ENCODE measurements around the gene SNPH. TPM values are rescaled to one million over a fixed set of nuclear protein-coding genes. Genes with fewer than 3 reads are reported as not detected.
A peak's percentile ranks its signal among the peaks of the same experiment; 100 is the strongest.

Gene SNPH
- total RNA-seq, 4 donors from 2014 or later = 9.6 to 29.5 (median 17.3) TPM

- no peak overlapping the region for H3K4me3 ChIP-seq
- TF ChIP-seq CTCF (IDR thresholded peaks at IDR 0.05) (no peak), EP300 (IDR thresholded peaks at IDR 0.05) (no peak), POLR2A (IDR thresholded peaks at IDR 0.05; ENCODE audit: low read depth) (no peak), POLR2AphosphoS5 (IDR thresholded peaks at IDR 0.05) (no peak)
- peak overlapping the region in 1 of 4 donors; percentile 13 for H3K27ac ChIP-seq (replicated peaks in 1 of 4)
- H3K27me3 ChIP-seq = no peaks in the 10 kb centered on the region
- H3K9me3 ChIP-seq = no peaks in the 10 kb centered on the region
- H3K4me1 ChIP-seq = peaks cover 6 to 33% (median 24%) of the 10 kb centered on the region in 4 donors
- intact Hi-C loops (cut with DNase I) = no loop called here
- H3K36me3 ChIP-seq = peaks cover 0 to 4% (median 0%) of the 10 kb centered on the region in 4 donors
- 60% methylated on average over 3 of the region's 6 CpGs for WGBS
- DNase-seq (ENCODE audit: extremely low spot score) = no peak
Measured at GRCh38 chr20:1280195-1281102, 14.4 kb downstream of the SNPH start.

GRCh38 chr20:1281279-1282057 is 15.4 kb downstream of the SNPH start:
- H3K4me3 ChIP-seq = no peak overlapping the region
- no peak for TF ChIP-seq EP300 (IDR thresholded peaks at IDR 0.05)
- no peak for TF ChIP-seq POLR2AphosphoS5 (IDR thresholded peaks at IDR 0.05)
- H3K4me1 ChIP-seq = peaks cover 6 to 33% (median 24%) of the 10 kb centered on the region in 4 donors
- intact Hi-C loops (cut with DNase I) = no loop called here
- H3K9me3 ChIP-seq = no peaks in the 10 kb centered on the region
- H3K27ac ChIP-seq (replicated peaks in 1 of 4) = peak overlapping the region in 1 of 4 donors; percentile 13
- WGBS = 87% methylated on average over 7 of the region's 7 CpGs
- no peaks in the 10 kb centered on the region for H3K27me3 ChIP-seq
- no peak for DNase-seq (ENCODE audit: extremely low spot score)
- peaks cover 0 to 4% (median 0%) of the 10 kb centered on the region in 4 donors for H3K36me3 ChIP-seq

GRCh38 chr20:1282966-1283365 is 16.9 kb downstream of the SNPH start:
- peak overlapping the region in 1 of 4 donors; percentile 22 for H3K27ac ChIP-seq (replicated peaks in 1 of 4)
- H3K4me3 ChIP-seq = no peak overlapping the region
- H3K36me3 ChIP-seq = peaks cover 0 to 4% (median under 1%) of the 10 kb centered on the region in 4 donors
- DNase-seq (ENCODE audit: extremely low spot score) = no peak
- no peaks in the 10 kb centered on the region for H3K9me3 ChIP-seq
- no peaks in the 10 kb centered on the region for H3K27me3 ChIP-seq
- WGBS = 59% methylated on average over 3 of the region's 3 CpGs
- intact Hi-C loops (cut with DNase I) = no loop called here
- H3K4me1 ChIP-seq = peaks cover 6 to 33% (median 24%) of the 10 kb centered on the region in 4 donors
- TF ChIP-seq CTCF (IDR thresholded peaks at IDR 0.05) = no peak

- no peaks in the 10 kb centered on the region for H3K9me3 ChIP-seq
- no peaks in the 10 kb centered on the region for H3K27me3 ChIP-seq
- H3K4me1 ChIP-seq = peaks cover 6 to 33% (median 24%) of the 10 kb centered on the region in 4 donors
- DNase-seq (ENCODE audit: extremely low spot score) = no peak
- H3K4me3 ChIP-seq = no peak overlapping the region
- intact Hi-C loops (cut with DNase I) = no loop called here
- TF ChIP-seq CTCF (IDR thresholded peaks at IDR 0.05) (no peak), POLR2AphosphoS5 (IDR thresholded peaks at IDR 0.05) (no peak)
- 80% methylated on average over 9 of the region's 9 CpGs for WGBS
- no peak overlapping the region for H3K27ac ChIP-seq (replicated peaks in 1 of 4)
- peaks cover 0 to 5% (median 2%) of the 10 kb centered on the region in 4 donors for H3K36me3 ChIP-seq
Measured at GRCh38 chr20:1283522-1284510, 17.7 kb downstream of the SNPH start.

Data from esophagus muscularis mucosa (tissue), 4 donors.